Testis (tissue), 2 donors: ENCODE data around the gene FRZB.

Experiments
- POLR2A ChIP-seq: fragments of 450-650 bp; IDR thresholded peaks from one replicate; pipeline ENCODE4 v1.6.1; 2017; ENCODE audit warnings: antibody characterized with exemption, mild to moderate bottlenecking, moderate library complexity
- TF ChIP-seq, protein P1 (sequence below), 3 experiments: fragments of 450-650 bp in 2 of 3; fragments of 200-600 bp in 1 of 3; sonication (generic) in 1 of 3; IDR thresholded peaks; one replicate each; pipeline ENCODE4 v1.5.1; 2016 to 2019; ENCODE audit warnings: antibody characterized with exemption in 3 of 3, mild to moderate bottlenecking in 2 of 3, moderate library complexity in 1 of 3

DNA sequence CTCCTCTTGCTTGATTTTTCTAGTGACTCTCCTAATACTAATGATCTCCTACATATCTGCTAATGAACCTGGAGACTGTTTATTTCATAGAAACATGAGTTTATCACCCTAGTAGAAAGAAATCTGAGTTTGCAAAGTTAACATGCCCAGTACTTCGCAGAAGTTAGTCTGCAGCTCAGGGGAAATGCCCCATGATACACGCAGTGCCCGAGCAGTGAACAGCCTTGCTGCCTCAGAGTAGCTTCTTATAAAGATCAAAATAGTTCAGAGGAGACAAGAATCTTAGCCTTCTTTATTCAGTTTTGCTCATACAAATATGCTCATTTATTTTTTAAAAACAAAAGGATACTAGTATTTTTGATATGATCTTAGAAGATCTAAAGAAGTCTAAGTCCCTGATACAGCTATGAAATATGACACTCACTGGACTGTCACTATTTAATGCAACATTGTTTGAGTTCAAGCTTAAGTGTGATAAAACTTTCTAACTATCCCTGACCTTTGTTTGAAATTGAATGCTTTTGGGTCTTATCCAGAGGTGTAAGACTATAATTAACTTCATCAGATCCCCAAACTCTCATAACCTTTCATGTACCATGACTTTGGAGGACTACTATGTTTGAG lies 20.5 kb downstream of the FRZB start:
- TF ChIP-seq, protein P1, sequence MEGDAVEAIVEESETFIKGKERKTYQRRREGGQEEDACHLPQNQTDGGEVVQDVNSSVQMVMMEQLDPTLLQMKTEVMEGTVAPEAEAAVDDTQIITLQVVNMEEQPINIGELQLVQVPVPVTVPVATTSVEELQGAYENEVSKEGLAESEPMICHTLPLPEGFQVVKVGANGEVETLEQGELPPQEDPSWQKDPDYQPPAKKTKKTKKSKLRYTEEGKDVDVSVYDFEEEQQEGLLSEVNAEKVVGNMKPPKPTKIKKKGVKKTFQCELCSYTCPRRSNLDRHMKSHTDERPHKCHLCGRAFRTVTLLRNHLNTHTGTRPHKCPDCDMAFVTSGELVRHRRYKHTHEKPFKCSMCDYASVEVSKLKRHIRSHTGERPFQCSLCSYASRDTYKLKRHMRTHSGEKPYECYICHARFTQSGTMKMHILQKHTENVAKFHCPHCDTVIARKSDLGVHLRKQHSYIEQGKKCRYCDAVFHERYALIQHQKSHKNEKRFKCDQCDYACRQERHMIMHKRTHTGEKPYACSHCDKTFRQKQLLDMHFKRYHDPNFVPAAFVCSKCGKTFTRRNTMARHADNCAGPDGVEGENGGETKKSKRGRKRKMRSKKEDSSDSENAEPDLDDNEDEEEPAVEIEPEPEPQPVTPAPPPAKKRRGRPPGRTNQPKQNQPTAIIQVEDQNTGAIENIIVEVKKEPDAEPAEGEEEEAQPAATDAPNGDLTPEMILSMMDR (IDR thresholded peaks at IDR 0.05): no peak
- no peak for TF ChIP-seq POLR2A
